ENCODE measurements around the gene MRO.

DNA sequence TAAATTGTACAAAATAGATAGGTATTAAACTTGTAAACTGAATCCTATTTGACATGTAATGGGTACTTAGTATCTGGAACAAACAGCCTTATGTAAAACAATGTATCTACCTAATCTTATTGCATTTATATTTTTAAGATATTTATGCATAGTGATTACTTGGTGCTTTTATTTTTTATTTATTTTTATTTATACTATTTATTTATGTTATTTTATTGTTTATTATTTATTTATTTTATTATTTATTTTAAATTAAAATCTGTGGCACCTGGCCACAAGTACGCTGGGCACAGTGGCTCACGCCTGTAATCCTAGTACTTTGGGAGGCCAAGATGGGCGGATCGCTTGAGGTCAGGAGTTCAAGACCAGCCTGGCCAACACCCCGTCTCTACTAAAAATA, 26.9 kb downstream of the MRO start:
- no peak for TF ChIP-seq TCF4 (CRISPR knock-in tag; IDR thresholded peaks at IDR 0.05; ENCODE audit: borderline replicate concordance)
- no peak for TF ChIP-seq PATZ1 (CRISPR knock-in tag; IDR thresholded peaks at IDR 0.05; ENCODE audit: borderline replicate concordance)
- TF ChIP-seq ARNTL (CRISPR knock-in tag; IDR thresholded peaks at IDR 0.05; ENCODE audit: borderline replicate concordance, low read depth) = no peak
- TF ChIP-seq, protein P1, sequence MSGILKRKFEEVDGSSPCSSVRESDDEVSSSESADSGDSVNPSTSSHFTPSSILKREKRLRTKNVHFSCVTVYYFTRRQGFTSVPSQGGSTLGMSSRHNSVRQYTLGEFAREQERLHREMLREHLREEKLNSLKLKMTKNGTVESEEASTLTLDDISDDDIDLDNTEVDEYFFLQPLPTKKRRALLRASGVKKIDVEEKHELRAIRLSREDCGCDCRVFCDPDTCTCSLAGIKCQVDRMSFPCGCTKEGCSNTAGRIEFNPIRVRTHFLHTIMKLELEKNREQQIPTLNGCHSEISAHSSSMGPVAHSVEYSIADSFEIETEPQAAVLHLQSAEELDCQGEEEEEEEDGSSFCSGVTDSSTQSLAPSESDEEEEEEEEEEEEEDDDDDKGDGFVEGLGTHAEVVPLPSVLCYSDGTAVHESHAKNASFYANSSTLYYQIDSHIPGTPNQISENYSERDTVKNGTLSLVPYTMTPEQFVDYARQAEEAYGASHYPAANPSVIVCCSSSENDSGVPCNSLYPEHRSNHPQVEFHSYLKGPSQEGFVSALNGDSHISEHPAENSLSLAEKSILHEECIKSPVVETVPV (CRISPR knock-in tag; IDR thresholded peaks at IDR 0.05) = no peak
- TF ChIP-seq ZNF8 (CRISPR knock-in tag; IDR thresholded peaks at IDR 0.05) = no peak
- TF ChIP-seq, protein P2, sequence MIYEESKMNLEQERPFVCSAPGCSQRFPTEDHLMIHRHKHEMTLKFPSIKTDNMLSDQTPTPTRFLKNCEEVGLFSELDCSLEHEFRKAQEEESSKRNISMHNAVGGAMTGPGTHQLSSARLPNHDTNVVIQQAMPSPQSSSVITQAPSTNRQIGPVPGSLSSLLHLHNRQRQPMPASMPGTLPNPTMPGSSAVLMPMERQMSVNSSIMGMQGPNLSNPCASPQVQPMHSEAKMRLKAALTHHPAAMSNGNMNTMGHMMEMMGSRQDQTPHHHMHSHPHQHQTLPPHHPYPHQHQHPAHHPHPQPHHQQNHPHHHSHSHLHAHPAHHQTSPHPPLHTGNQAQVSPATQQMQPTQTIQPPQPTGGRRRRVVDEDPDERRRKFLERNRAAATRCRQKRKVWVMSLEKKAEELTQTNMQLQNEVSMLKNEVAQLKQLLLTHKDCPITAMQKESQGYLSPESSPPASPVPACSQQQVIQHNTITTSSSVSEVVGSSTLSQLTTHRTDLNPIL (CRISPR knock-in tag; IDR thresholded peaks at IDR 0.05; ENCODE audit: low read depth) = no peak
- TF ChIP-seq TSHZ2 (CRISPR knock-in tag; IDR thresholded peaks at IDR 0.05) = no peak
- no peak for TF ChIP-seq ESRRG (CRISPR knock-in tag; IDR thresholded peaks at IDR 0.05)
- TF ChIP-seq GLIS3 (CRISPR knock-in tag; IDR thresholded peaks at IDR 0.05) = no peak
